Globus pallidus (tissue), 1 donor: ENCODE results near the gene COL23A1.
"Not testable (repeated sequence)": the region's sequence is repeated elsewhere in the genome, so short reads cannot be mapped to it uniquely, and the experiment has no call there.

Source experiments
- DNase-seq: peaks from one replicate; pipeline ENCODE4 v3.0.0-alpha.2; 2015; ENCODE audit warnings: low spot score

Gene COL23A1

DNA sequence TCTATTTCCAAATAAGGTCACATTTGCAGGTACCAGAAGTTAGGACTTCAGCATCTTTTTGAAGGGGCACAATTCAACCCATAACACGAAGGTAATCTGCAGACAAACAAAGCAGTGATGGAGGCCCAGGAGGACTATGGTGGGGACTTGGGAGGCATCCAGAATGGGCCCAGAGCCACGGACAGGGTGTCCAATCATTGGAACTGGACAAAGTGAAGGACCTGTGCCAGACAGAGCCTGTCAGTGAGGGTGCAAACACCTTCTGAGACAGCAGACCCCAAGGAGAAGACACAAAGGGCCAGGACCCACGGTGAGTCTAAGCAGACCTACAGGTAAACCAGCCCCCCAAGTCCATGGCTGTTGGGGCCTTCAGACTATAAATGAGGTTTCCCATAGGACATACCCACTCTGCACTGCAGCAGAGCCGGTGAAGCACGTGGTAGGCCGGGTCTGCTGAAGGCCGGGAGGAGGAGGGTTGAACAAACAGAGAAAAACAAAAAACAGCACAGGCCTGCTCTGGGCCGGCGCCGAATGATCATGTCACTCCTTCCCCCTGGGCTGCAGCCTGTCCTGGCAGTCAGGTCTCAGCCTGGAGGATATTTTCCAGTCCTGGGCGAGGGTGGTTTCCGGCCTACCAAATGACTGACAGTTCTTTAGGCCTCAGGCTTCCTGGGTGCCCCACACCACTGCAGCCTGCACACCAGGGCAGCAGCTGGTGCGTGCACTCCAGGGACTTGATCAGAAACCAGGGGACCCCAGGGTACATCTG is 84.4 kb downstream of the COL23A1 start:
- no peak for DNase-seq

DNA sequence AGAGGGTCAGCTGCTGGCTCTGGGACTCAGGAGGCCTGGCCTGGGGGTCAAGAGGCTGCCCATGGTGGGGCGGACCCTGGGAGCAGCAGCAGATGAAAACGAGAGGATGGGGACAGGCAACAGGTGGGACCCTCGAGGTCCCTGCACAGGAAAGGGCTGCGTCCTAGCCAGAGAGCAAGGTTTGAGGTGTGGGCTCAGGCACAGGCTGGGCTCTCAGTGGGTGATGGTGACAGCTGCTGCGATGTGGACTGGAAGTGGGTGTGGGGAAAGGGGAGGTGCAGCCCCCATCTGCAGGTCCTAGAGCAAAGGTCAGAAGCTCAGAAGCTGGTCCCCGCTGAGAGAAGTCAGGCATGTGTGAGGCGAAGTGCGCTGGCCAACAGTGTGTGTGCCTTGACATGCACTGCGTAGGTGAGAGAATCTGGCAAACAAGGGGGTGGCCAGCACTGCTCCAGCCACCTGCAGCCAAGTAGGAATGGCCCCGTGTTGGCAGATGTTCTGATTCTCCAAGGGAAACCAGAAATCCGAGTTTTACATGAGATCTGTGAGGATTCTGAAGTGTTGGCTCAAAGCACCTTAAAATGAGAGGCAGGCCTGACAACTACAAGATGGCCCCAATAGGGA is 85.7 kb downstream of the COL23A1 start:
- no peak for DNase-seq

DNA sequence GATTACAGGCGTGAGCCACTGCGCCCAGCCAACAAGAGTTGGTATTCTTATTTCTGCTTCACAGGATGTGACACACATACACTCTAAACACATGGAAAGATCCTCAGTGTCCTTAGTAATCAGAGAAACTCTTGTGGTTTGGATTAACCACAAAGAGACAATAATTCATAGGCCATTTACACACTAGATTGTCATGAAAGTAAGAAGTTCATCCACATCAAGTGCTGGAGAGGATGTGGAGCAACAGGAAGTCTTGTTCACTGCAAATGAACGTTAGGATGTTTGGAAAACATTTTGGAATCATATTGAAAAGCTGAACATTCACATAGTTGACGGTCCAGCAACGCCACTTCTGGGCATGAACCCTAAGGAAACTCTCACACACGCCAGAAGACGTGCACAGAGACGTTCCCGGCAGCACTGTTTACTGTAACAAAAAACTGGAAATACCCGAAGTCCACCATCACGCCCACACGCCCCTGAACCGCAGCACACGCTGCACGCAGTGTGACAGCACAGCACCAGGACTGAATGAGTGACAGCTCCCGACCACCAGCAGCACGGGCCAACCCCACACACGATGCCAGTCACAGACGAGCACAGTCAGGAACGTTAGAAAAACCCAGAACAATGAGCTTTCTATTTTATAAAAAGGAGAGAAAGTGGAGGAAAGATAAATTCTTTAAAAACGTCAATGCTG is 87.6 kb downstream of the COL23A1 start:
- no peak for DNase-seq

DNA sequence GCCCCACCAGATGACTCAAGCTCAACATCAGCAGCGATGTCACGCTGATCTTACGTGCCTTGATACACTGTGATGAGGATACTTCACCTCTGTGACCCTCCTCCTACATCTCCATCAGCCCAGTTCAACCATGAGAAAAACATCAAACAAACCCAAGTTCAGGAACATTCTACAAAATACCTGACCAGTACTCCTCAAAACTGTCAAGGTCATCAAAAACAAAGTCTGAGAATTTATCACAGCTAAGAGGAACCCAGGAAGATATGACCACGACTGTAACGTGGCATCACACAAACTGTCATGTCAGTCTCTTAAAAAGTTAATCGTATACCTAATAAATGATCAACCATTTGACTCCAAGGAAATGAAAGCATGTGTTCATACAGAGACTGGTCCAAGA is 90.8 kb downstream of the COL23A1 start:
- no peak for DNase-seq

DNA sequence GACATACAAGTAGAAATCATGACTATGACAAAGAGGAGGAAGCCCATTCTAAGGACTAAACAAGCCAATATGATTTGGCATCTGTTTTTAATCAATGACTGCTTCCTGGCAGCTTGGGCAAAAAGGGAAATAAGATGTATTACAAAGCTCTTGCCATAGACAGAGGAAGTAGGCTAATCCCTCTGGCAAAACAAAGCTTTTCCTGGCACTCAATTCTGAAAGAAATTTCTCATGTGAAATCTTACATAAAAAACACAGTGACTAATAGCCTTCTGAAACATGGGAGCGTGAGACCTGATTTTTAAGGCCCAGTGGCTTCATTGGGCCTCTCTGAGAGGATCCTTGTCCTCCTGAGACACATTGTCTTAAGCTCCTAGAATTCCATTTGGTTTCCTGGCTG is 93.6 kb downstream of the COL23A1 start:
- no peak for DNase-seq

DNA sequence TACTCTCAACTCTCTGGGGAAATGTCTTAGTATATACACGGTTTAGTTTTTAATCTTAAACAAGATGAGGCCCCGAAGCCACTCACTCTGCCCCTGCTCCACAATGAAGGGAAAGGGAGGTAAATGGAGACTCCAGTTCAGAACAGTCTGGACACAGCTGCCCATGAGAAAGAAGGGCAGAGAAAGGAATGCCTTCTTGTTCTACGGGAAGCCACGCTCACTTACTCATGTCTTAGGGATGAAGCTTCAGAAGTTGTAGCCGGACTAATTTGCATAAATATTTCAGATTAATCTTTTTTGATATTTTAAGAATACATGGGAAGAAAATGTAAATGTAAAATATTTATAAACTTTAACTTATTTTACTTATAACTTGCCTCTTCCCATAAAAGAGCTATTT is 94.0 kb downstream of the COL23A1 start:
- no peak for DNase-seq

DNA sequence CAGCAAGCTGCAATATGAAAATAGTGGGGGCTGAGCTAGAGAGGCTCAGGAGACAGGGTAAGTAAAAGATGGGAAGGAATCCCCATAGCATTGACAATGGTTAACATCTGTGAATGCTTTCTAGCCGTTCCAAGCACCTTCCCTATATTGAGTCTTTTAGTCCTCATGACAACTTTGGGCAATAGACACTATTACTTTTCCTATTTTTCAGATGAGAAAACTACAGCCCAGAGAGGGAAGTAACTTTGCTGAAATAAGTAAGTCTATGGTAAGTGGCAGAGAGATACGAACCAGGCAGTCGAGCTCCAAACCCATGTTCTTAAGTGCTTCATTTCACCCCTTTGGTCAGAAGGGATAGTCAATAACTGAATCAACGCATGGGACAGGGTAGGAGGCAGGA is 94.5 kb downstream of the COL23A1 start:
- no peak for DNase-seq

DNA sequence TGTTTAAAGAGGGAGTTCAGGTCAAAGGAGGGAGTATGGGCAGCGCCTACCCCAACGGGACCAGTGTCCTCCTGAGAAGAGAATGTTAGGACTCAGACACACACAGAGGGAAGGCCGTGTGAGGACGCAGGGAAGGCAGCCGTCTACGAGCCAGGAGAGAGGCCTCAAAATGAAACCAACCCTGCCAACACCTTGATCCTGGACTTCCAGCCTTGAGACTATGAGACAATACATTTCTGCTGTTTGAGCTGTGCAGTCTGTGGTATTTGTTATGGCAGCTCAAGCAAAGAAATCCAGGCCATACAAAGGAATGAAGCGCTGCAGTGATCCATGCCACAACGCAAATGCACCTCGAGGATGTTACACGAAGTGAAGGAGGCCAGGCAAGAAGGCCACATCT is 97.9 kb downstream of the COL23A1 start:
- DNase-seq = no peak

DNA sequence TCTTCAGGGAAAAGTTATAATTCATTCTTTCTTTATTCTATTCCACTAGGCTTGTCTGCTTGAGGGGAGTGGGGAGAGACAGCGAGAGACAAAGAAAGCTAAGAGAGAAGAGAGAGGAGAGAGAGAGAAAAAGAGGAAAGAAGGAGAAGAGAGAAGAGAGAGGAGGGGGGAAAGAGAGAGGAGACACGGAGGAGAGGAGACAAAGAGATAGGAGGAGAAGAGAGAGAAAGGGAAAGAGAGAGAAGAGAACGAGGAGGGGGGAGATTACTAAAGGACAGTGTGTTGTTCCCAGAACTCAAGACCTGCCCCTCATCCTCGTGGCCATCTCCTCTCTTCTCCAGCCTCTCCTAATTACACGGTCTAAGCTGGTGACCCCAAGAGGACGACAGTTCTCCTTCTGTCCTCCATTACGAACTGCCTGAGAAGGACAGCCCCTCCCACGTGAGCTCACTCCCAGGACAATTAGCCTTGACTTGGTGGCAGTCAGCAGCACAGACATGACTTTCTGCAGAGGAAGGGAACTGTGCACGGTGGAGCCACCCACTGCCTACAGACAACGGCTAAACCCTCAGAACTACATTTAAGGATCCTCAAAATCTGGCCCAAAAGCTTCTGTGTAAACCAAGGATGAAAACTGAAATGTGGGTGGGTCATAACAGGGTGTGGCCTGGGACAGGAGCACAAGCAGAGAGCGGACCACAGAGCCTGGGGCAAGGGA is 99.1 kb downstream of the COL23A1 start:
- DNase-seq = no peak

DNA sequence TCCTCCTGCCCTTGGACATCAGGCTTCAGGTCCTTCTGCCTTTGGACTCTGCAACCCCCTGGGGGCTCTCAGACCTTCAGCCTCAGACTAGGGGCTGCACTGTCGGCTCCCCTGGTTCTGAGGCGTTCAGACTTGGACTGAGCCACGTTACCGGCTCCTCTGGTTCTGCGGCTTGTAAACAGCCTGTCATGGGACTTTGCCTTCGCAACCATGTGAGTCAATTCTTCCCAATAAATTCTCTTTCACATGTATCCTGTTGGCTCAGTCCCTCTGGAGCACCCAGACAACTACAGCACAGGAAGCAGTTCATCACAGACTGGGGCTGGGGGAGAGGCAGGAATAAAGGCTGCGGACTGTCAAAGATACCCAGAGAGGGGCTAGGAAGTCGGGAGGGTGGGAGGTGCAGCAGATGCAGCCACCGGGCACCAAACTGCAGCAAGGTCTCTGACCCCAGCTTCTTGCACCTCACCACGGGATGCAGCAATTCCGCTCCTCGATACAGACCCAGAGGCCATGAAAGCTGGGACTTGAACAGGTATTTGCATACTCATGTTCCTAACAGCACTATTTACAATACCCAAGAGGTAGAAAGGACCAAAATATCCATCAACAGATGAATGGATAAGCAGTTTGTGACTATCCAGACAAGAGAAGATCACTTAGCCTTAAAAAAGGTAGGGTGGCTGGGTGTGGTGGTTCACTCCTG is 100.8 kb downstream of the COL23A1 start:
- no peak for DNase-seq

DNA sequence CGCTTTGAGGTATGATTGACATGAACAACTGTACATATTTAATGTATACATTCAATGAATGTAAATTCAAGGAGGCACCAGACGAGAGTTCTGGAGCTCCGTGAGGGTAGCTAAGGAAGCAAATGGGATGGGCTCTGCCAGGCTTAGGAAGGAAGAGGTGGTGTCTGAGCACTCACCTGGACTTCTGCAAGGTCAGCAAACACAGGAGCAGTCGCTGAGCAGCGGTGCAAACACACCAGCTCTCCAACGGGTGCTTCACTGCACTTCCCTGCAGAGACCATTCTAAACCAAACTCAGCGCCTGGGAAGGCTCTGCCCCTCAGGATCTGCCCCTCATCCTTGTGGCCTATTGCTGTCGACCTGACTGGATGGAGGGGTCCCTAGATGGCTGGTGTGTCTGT is 101.5 kb downstream of the COL23A1 start:
- no peak for DNase-seq

DNA sequence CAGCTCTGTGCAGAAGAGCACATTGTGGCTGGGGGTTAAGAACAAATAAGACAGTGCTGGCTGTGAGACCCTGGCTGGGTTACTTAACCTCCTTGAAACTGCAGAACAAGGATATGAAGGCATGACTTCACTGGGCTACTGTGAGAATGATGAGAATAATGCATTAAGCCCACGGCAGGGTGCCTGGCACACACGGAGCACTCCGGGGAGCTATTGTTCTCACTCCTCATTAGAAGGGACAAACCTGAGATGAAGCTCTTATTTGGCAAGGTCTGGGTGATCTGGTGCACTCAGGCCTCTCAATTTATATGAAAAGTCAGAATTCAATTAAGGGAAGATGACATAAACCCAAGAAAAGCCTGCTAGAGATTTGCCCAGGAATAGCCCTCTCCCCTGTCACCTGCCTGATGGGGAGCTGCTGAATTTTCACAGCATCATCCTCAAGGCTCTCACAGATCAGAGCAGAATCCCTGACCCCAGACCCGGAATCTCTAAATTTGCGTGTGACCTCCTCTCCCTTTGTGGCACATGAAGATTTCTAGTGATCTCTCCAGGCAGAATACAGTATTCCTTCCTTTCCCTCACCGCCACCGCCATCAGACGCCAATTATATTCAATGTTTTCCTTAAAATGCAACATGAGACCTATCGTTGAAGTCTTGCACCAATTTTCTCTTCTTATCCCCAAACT is 102.1 kb downstream of the COL23A1 start:
- DNase-seq = no peak

DNA sequence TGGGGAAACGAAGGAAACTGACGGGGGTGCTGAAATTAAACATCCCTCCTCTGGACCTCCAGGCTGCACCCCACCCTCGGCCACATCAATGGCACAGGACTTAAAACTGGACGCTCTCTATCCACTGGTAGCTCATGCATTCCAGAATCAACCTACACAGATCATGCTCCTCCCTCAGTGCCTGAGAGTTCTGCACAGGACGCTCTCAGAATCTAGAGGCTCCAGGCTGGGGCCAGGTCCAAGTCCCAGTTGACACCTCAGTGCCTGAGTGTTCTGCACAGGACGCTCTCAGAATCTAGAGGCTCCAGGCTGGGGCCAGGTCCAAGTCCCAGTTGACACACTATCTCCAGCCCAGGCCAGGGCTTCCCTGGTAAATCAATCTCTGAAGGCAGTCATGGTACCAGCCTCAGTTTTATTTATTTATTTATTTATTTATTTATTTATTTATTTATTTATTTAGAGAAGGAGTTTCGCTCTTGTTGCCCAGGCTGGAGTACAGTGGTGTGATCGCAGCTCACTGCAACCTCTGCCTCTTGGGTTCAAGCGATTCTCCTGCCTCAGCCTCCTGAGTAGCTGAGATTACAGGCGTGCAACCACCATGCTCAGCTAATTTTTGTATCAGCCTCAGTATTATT is 103.2 kb downstream of the COL23A1 start:
- DNase-seq = not testable (repeated sequence)

DNA sequence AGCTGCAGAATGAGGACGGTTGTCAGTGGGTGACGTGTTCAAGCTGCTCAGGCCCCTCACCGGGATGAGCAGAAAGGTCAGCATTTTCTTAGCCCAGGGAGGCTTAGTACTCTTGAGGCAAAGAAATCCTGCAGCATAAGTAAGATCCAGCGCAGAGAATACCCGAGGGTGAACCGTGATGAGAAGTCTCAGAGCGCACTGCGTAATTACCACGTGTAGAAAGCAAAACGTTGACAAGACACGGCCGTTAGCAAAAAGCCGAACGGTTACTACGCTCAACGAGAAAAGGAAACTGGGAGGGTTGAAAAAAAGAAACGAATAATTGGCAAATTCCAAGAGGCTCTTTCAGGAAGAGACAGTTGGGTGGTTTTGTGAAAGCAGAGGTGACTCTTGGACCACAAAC is 104.0 kb downstream of the COL23A1 start:
- no peak for DNase-seq

DNA sequence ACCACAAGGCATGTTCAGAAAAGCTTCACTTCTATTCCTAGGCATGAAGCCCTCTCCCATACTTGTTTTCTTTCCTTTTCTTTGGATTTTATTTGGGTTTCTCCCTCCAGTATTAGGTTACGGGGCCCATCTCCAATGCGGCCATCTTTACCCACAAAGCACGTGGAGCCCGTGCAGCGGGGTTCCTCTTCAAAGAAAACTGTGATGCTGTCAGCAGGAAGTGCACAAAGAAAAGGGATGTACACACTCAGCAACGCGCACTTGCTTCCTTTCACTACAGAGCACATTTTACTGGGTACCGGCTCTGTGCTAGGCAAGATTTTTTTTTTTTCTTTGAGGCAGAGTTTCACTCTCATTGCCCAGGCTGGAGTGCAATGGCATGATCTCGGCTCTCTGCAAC is 106.6 kb downstream of the COL23A1 start:
- DNase-seq = peak; percentile 17

DNA sequence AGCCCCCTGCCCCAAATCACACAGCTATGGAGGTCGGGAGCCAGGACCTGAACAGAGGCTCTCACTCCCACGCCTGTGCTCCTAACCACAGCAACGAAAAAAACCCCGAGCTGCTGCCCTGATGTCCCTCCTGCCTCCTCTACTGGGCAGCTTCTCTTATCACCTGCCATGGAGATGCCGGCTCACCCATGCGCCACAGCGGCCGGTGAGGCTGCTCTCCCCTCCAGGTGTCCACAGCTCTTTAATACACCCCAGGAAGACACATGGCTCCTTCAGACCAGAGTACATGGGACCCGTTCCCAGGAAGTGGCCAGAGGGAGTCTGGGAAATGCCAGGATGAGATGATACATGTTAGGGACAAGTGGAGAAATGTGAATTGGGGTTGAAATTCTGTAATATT is 110.9 kb downstream of the COL23A1 start:
- DNase-seq = no peak

DNA sequence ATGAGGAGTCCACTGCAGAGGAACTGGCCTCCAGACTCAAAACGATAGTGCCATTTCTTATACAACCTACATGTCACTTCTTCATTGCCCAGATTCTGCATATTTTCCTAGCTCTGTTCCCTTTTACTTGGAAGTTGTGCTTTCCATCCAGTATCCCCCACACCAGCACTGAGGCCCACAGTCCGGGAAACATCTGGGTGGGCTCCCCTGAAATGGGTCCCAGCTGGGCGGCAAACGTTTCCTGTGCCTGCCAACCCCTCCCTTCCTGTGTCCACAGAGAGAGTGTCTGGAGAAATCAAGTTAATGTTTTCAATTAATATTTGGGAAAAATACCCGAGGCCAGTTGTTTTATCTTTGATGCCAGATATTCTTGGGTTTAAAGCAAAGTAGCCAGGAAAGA is 111.8 kb downstream of the COL23A1 start:
- DNase-seq = no peak

DNA sequence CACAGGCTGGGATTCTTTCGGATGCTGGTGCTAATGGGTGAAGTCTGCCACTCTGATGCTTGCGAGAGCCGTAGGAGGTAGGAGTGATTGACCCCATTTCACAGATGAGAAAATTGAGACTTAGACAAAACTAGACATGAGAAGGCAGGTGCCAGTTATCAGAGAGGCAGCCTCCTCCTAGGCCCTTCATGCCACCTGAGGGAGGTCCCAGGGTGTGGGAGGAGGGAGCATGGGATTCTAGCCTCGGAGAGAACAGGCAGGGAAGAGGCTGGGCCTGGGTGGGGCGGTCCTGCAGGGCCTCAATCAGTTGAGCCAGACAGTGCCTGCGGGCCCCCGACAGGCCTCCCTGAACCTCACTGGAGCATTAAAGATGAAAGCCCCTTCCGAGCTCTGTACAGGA is 112.4 kb downstream of the COL23A1 start:
- DNase-seq = no peak

DNA sequence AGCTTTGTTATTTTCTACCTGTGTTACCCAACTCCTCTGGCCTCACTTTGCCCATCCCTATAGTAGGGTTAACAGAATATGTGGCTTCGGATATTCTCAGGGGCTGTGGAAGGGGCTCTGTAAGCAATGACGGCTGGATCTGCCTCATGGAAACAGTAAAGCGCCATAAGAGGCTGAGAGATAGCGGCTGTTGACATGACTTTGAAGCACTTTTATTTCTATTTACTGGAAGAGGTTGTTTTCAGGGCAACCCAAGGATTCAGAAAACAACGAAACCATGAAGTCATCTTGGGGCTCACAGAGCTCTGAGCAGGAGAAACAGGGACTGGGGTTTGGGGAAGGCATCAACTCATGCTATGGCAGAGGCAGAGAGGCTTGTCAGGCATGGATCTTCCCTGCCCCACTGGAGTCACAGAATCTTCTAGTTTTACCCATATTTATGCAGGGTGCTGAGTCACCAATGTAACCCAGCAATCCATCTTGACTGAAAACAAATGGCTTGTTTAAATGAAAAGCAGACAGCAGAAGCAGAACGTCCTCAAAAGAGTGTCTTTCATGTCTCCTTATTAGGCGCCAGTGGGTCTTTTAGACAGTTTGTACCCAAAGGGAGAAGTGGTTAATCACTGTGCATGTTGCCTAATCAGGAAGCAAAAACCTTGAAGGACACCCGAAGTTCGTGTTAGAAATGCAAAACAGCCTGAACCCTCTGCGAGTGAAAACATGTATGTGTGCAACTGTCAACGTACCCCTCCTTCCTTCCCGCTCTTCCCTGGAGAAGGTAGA is 113.0 kb downstream of the COL23A1 start:
- no peak for DNase-seq

DNA sequence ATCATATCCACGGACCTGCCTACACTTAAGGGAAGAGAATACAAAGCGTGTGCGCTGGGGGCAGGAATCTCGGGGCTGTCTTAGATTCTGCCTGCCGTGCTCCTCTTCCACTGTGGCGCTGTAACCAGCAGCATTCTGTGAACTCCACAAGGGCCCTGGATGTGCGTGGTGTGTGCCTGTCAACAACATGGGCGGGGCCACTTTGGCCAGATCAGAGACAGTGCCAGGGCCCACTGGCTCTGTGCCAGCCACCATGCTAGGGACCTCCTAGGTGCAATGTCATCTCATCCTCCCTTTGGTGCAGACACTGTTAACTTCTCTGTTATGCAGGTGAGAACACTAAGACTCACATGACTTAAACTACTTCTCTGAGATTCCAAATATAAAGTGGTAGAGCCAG is 113.7 kb downstream of the COL23A1 start:
- no peak for DNase-seq
